IMR-90 (cell line): ENCODE data around the gene ACTMAP. TPM values are rescaled to one million over a fixed set of nuclear protein-coding genes. Genes with fewer than 3 reads are reported as not detected.
A peak's percentile ranks its signal among the peaks of the same experiment; 100 is the strongest.

Source experiments
- ATAC-seq: fragments of 200-7000 bp; cut with Tn5 transposase; 2 replicates; pipeline ENCODE4 v1.9.1; 2020; ENCODE audit warnings: low read depth, mild to moderate bottlenecking, moderate library complexity
- BruUV-seq: library from RNA; stranded (reverse); fragments of 400-500 nt; replicated peaks from 2 replicates; lab custom pipeline; 2021; lab: Mats Ljungman, UMichigan
- CTCF ChIA-PET: fragments of 300-600 bp; formaldehyde crosslinking; extraction: SDS; loops from one replicate; lab custom pipeline; 2021; ENCODE audit warnings: antibody characterized with exemption; lab: Yijun Ruan, JAX
- POLR2A ChIA-PET: fragments of 300-600 bp; sonication (Branson Sonifier 250); formaldehyde crosslinking; loops from one replicate; lab custom pipeline; 2022; ENCODE audit warnings: antibody characterized with exemption; ENCODE audit not compliant: unreplicated experiment; lab: Charles Lee
- DNase-seq: peaks from one replicate; pipeline ENCODE4 v3.0.0; 2013
- H2AFZ ChIP-seq: replicated peaks from 2 replicates; pipeline ENCODE3; 2013; ENCODE audit warnings: low read length, mild to moderate bottlenecking; ENCODE audit not compliant: poor library complexity
- H2AK5ac ChIP-seq: 2 replicates; pipeline ENCODE4 v1.6.1; 2013; ENCODE audit warnings: low read depth, low read length, inconsistent platforms
- H2AK9ac ChIP-seq: replicated peaks from 2 replicates; pipeline ENCODE3; 2013; ENCODE audit warnings: mild to moderate bottlenecking, low read depth, low read length, moderate library complexity; ENCODE audit not compliant: poor library complexity
- H2BK120ac ChIP-seq: 2 replicates; pipeline ENCODE4 v1.6.1; 2013; ENCODE audit warnings: low read depth, low read length, inconsistent platforms
- H2BK15ac ChIP-seq: 3 replicates; pipeline ENCODE4 v1.6.1; 2013; ENCODE audit warnings: low read depth, low read length, inconsistent platforms
- H2BK20ac ChIP-seq: 2 replicates; pipeline ENCODE4 v1.6.1; 2013; ENCODE audit warnings: low read depth, mild to moderate bottlenecking, inconsistent platforms, low read length, moderate library complexity
- H2BK5ac ChIP-seq: 2 replicates; pipeline ENCODE4 v1.6.1; 2013; ENCODE audit warnings: mild to moderate bottlenecking, low read depth, low read length, inconsistent platforms; ENCODE audit not compliant: poor library complexity, severe bottlenecking
- H3K14ac ChIP-seq: replicated peaks from 2 replicates; pipeline ENCODE4 v1.6.1; 2013; ENCODE audit warnings: low read depth, low read length, inconsistent platforms
- H3K18ac ChIP-seq: 2 replicates; pipeline ENCODE4 v1.6.1; 2013; ENCODE audit warnings: low read depth, low read length, control low read depth
- H3K23ac ChIP-seq: 2 replicates; pipeline ENCODE4 v1.6.1; 2013; ENCODE audit warnings: low read depth, low read length, inconsistent platforms
- H3K27ac ChIP-seq: 2 replicates; pipeline ENCODE4 v1.5.1; 2013; ENCODE audit warnings: mild to moderate bottlenecking, control low read depth, low read length; ENCODE audit not compliant: insufficient read depth
- H3K27me3 ChIP-seq: 2 replicates; pipeline ENCODE4 v1.6.1; 2013; ENCODE audit warnings: low read length; ENCODE audit not compliant: control insufficient read depth, insufficient read depth
- H3K36me3 ChIP-seq: 2 replicates; pipeline ENCODE4 v1.6.1; 2013; ENCODE audit warnings: low read length, mixed read lengths; ENCODE audit not compliant: control insufficient read depth, insufficient read depth
- H3K4ac ChIP-seq: 2 replicates; pipeline ENCODE4 v1.6.1; 2013; ENCODE audit warnings: low read depth, low read length, inconsistent platforms
- H3K4me1 ChIP-seq: 2 replicates; pipeline ENCODE4 v1.6.1; 2013; ENCODE audit warnings: low read length, mixed read lengths; ENCODE audit not compliant: control insufficient read depth, insufficient read depth
- H3K4me2 ChIP-seq: 2 replicates; pipeline ENCODE4 v1.6.1; 2013; ENCODE audit warnings: low read depth, mild to moderate bottlenecking, control low read depth, low read length, moderate library complexity
- H3K4me3 ChIP-seq: 2 replicates; pipeline ENCODE4 v1.5.1; 2013; ENCODE audit warnings: low read depth, mild to moderate bottlenecking, control low read depth, low read length, moderate library complexity; ENCODE audit not compliant: insufficient read depth
- H3K56ac ChIP-seq: 2 replicates; pipeline ENCODE4 v1.6.1; 2013; ENCODE audit warnings: low read length, inconsistent platforms; ENCODE audit not compliant: insufficient read depth; ENCODE audit errors: extremely low read depth
- H3K79me1 ChIP-seq, 2 experiments: 2 replicates each; pipeline ENCODE4 v1.6.1; 2013; ENCODE audit warnings: low read length in 2 of 2, inconsistent platforms in 1 of 2, low read depth in 1 of 2
- H3K9ac ChIP-seq: 2 replicates; pipeline ENCODE4 v1.6.1; 2013; ENCODE audit warnings: low read depth, low read length, control low read depth
- H3K9me1 ChIP-seq: 2 replicates; pipeline ENCODE4 v1.6.1; 2013; ENCODE audit warnings: low read length, inconsistent platforms; ENCODE audit not compliant: insufficient read depth
- H3K9me3 ChIP-seq: 2 replicates; pipeline ENCODE4 v1.6.1; 2013; ENCODE audit warnings: low read length; ENCODE audit not compliant: control insufficient read depth, insufficient read depth
- H4K20me1 ChIP-seq: 2 replicates; pipeline ENCODE4 v1.6.1; 2013; ENCODE audit warnings: low read length, inconsistent platforms; ENCODE audit not compliant: insufficient read depth
- H4K5ac ChIP-seq: 2 replicates; pipeline ENCODE4 v1.6.1; 2013; ENCODE audit warnings: mild to moderate bottlenecking, low read depth, low read length, control low read depth
- H4K8ac ChIP-seq, 2 experiments: 2 replicates each; pipeline ENCODE4 v1.6.1; 2013; ENCODE audit warnings: low read depth in 2 of 2, low read length in 2 of 2, control low read depth in 1 of 2, inconsistent platforms in 1 of 2
- H4K91ac ChIP-seq: 2 replicates; pipeline ENCODE4 v1.6.1; 2013; ENCODE audit warnings: low read depth, low read length, inconsistent platforms; ENCODE audit not compliant: insufficient read depth
- BHLHE40 ChIP-seq: fragments of 150-350 bp; IDR thresholded peaks from 2 replicates; pipeline ENCODE4 v1.6.1; 2016; ENCODE audit warnings: mild to moderate bottlenecking, low read depth, low read length
- CEBPB ChIP-seq: IDR thresholded peaks from 2 replicates; pipeline ENCODE4 v1.6.1; 2012; ENCODE audit warnings: low read depth, low read length, improper control_type of control experiment
- CTCF ChIP-seq: conservative IDR thresholded peaks from 2 replicates; pipeline ENCODE4 v1.5.1; 2012; ENCODE audit warnings: mild to moderate bottlenecking, low read depth, low read length, improper control_type of control experiment
- MAFK ChIP-seq: IDR thresholded peaks from 2 replicates; pipeline ENCODE4 v1.6.1; 2012; ENCODE audit warnings: low read depth, low read length, improper control_type of control experiment
- MXI1 ChIP-seq: IDR thresholded peaks from 2 replicates; pipeline ENCODE4 v1.6.1; 2012; ENCODE audit warnings: low read depth, mild to moderate bottlenecking, low read length, moderate library complexity, borderline replicate concordance
- NFE2L2 ChIP-seq: fragments of 150-350 bp; IDR thresholded peaks from 2 replicates; pipeline ENCODE4 v1.6.1; 2016; ENCODE audit warnings: low read depth, mild to moderate bottlenecking, low read length
- POLR2A ChIP-seq: IDR thresholded peaks from 2 replicates; pipeline ENCODE4 v1.6.1; 2012; ENCODE audit warnings: mild to moderate bottlenecking, low read depth, low read length
- RAD21 ChIP-seq: IDR thresholded peaks from 2 replicates; pipeline ENCODE4 v1.6.1; 2012; ENCODE audit warnings: low read length, improper control_type of control experiment
- RCOR1 ChIP-seq: IDR thresholded peaks from 2 replicates; pipeline ENCODE4 v1.6.1; 2012; ENCODE audit warnings: mild to moderate bottlenecking, low read length, improper control_type of control experiment; ENCODE audit not compliant: insufficient replicate concordance
- RFX5 ChIP-seq: IDR thresholded peaks from 2 replicates; pipeline ENCODE4 v1.8.0; 2012; ENCODE audit warnings: low read depth, mild to moderate bottlenecking, low read length, moderate library complexity
- SMC3 ChIP-seq: fragments of 150-350 bp; IDR thresholded peaks from 2 replicates; pipeline ENCODE4 v1.6.1; 2016; ENCODE audit warnings: low read depth, mild to moderate bottlenecking, antibody characterized with exemption, low read length, moderate library complexity
- USF2 ChIP-seq: fragments of 150-350 bp; IDR thresholded peaks from 2 replicates; pipeline ENCODE4 v1.6.1; 2017; ENCODE audit warnings: mild to moderate bottlenecking, antibody characterized with exemption, low read length, low read depth
- WGBS, 2 experiments: methylation state at CpG; one replicate each; pipeline versions ENCODE4 v1.1.5 to v1.1.7; 2013; ENCODE audit warnings: missing lambda C conversion rate in 2 of 2; ENCODE audit not compliant: insufficient read length in 1 of 2; ENCODE audit errors: extremely low coverage in 2 of 2; 5-methylcytosine and 5-hydroxymethylcytosine counted together
- dilution Hi-C: fragments of 300-500 bp; cut with HindIII; formaldehyde crosslinking; loops from one replicate; pipeline ENCODE4 v1.14.3; 2018; ENCODE audit warnings: low sequenced_read_pairs; ENCODE audit not compliant: unreplicated experiment
- in situ Hi-C: fragments of 300-500 bp; cut with MboI; formaldehyde crosslinking; loops from 3 replicates; pipeline ENCODE4 v1.14.3; 2019; ENCODE audit warnings: low sequenced_read_pairs, inconsistent platforms, mixed read lengths
- intact Hi-C: fragments of 100-400 bp; cut with micrococcal nuclease; formaldehyde crosslinking; loops from 2 replicates; pipeline ENCODE4 v1.10.0; 2022
- polyA plus RNA-seq, 3 experiments: library from polyadenylated mRNA; depleted of rRNA; stranded (reverse); fragments of >200 nt; gene quantifications; 2 replicates each; pipeline ENCODE4 v1.2.3, GENCODE V29; 2012; ENCODE audit warnings: low replicate concordance in 1 of 3
- total RNA-seq: library from RNA; depleted of rRNA; stranded (reverse); fragments of >200 nt; gene quantifications from 2 replicates; pipeline ENCODE4 v1.2.3, GENCODE V29; 2012
- TF ChIP-seq, protein P1 (sequence below): fragments of 150-350 bp; IDR thresholded peaks from 2 replicates; pipeline ENCODE4 v1.6.1; 2016; ENCODE audit warnings: low read depth, mild to moderate bottlenecking, low read length, moderate library complexity, borderline replicate concordance

ACTMAP gene
- total and polyA plus RNA-seq, 2 of the 4 experiments (the other 2 are of a cell fraction), result 0.54 to 5.4 TPM

GRCh38 chr19:40797166-40797962 is 47.1 kb upstream of the ACTMAP start:
- 96% methylated on average over 6 of the region's 14 CpGs; no CpG with 5 or more reads in 1 of the 2 experiments for WGBS, 2 experiments
- Histone ChIP-seq H3K4me3 (no peak overlapping the region), H4K5ac (no peak overlapping the region), H3K9me1 (peaks cover 17% of the 10 kb centered on the region), H3K56ac (no peak overlapping the region), H4K8ac (peak overlapping the region in 1 of 2 experiments; percentile 67; a peak in 2 of 4 replicates), H2BK20ac (no peak overlapping the region), H2AFZ (no peak overlapping the region), H3K23ac (peak overlapping the region; percentile 68; the same call in 1 of the 2 replicates), H4K20me1 (peaks cover 27% of the 10 kb centered on the region), H2AK5ac (peak overlapping the region; percentile 50; the same call in 1 of the 2 replicates), H2BK120ac (0 out of 2 replicates have a peak overlapping the region, but pooled peaks have one; percentile 23), H2BK5ac (no peak overlapping the region), H3K4me1 (peaks cover 21% of the 10 kb centered on the region), H4K91ac (no peak overlapping the region), H3K18ac (no peak overlapping the region), H3K4ac (peak overlapping the region; percentile 61; the same call in 1 of the 2 replicates), H3K79me1 (peaks cover 4 to 35% of the 10 kb centered on the region in 2 experiments; a peak in 3 of 4 replicates), H3K27me3 (no peaks in the 10 kb centered on the region), H3K27ac (no peak overlapping the region; the same call in 1 of the 2 replicates), H3K9me3 (no peaks in the 10 kb centered on the region), H3K36me3 (peaks cover 18% of the 10 kb centered on the region), H3K4me2 (no peak overlapping the region), H2BK15ac (no peak overlapping the region), H3K14ac (peak overlapping the region; percentile 67; the same call in 1 of the 2 replicates), H3K9ac (no peak overlapping the region), H2AK9ac (peak overlapping the region; percentile 61)
- intact Hi-C loops, result loop anchor here (5.0 kb wide), 2 partner anchors 45 to 80 kb away; partner anchors contain the start of genes ACTMAP, COQ8B, ITPKC and SNRPA
- BruUV-seq, result no TSS peak
- DNase-seq (no peak), ATAC-seq (no peak)
- ChIA-PET POLR2A (no interaction called here), CTCF (no interaction called here)
- TF ChIP-seq, protein P1, sequence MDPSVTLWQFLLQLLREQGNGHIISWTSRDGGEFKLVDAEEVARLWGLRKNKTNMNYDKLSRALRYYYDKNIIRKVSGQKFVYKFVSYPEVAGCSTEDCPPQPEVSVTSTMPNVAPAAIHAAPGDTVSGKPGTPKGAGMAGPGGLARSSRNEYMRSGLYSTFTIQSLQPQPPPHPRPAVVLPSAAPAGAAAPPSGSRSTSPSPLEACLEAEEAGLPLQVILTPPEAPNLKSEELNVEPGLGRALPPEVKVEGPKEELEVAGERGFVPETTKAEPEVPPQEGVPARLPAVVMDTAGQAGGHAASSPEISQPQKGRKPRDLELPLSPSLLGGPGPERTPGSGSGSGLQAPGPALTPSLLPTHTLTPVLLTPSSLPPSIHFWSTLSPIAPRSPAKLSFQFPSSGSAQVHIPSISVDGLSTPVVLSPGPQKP, result no peak
- TF ChIP-seq USF2, result no peak
- TF ChIP-seq CEBPB, result no peak
- no peak for TF ChIP-seq MXI1
- no peak for TF ChIP-seq BHLHE40
- no peak for TF ChIP-seq POLR2A
- TF ChIP-seq MAFK, result no peak
- TF ChIP-seq SMC3, result no peak
- TF ChIP-seq RFX5, result no peak
- no peak for TF ChIP-seq RCOR1
- no peak for TF ChIP-seq NFE2L2
- TF ChIP-seq CTCF, result no peak
- TF ChIP-seq RAD21, result no peak
- in situ Hi-C loops, result no loop called here
- dilution Hi-C loops, result no loop called here
